ENCODE data around the gene RB1.

RB1 gene

DNA sequence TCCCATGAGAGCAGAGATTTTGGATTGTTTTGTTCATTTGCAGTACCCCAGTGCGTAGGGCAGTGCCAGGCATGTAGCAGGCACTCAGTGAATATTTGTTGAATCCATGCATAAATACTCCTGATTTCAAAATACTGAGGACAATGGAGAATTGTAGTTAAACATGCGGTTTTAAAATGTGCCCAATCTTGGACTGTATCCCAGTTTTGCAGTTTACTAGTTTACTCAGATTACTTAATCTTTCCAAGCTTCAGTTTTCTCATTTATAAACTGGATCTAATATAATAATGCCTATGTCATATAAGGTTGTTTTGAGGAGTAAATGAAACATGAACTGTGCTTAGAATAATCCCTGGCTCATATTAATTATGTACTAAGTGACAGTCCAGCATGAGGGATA, 190.3 kb downstream of the RB1 start:
- peak; percentile 19 for DNase-seq (ENCODE audit: low spot score)

DNA sequence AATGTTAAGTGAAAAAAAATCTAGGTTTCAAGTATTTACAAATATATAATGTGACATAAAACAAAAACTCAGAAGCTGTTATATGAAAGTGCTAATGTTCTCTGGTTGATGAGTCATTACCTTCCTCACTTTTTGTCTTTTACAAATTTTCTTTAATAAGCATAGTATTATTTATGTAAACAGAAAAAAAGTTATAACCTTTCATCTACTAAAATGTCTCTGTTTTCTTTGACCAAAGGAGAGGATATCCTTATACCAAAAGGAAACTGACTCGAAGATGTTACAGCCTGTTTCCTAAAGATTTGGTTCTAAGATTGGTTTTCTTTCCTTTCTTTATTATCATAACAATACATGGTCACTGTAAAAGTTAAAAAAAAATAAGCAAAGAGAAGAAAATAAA, 191.3 kb downstream of the RB1 start:
- DNase-seq (ENCODE audit: low spot score), result no peak

DNA sequence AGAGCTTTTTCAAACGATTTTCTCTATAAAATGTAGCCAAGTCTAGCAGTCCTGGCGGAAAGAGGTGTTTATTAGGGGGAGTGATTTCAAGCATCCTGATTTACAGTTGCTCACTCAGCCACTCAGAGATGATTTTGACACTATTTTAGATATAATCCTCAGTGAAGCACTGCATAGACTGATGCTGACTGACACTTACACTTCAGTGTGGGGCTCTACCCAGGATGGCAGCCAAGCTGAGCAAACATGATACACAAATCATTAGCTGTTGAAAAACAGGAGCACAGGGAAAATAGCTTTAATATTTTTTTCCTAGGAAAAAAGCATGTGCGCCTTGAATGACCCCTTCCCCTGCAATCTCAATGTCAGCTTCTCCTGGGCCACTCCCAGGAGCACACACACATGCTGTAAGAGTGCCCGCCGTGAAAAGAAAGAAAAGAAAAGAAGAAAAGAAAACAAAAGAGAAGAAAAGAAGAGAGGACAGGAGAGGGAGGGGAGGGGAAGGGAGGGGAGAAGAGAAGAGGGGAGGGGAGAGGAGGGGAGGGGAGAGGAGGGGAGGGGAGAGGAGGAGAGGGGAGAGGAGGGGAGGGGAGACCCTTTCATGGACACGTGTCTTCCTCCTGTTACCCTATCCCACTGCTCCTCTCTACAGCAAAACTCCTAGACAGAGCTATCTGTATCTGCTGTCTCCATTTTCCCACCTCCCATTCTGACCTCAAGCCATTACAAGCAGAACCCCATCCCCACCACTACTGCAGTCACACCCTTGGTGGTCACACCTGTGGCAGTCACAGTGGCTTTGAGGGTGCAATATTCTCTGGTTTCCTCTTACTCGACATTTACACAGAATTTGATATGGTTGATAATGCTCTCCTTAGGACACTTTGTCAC, 193.0 kb downstream of the RB1 start:
- DNase-seq (ENCODE audit: low spot score), result no peak

DNA sequence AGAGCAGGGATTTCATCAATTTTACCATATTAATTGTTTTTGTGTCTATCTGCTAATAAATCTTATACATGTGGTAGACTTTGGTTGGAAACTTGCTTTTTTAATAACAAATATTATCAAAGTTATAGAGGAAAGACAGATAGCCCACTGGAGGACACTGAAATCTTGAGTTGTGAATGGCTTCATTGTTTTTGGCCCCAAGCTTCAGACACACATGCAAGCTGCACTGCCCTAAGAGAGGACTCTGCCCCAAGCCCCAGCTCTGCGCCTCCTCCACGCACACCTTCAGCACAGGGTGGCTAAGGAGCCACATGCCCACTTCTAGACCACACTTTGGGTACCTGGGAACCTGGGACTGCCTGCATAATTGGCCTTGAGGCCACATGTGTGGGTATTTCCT, 194.1 kb downstream of the RB1 start:
- no peak for DNase-seq (ENCODE audit: low spot score)

DNA sequence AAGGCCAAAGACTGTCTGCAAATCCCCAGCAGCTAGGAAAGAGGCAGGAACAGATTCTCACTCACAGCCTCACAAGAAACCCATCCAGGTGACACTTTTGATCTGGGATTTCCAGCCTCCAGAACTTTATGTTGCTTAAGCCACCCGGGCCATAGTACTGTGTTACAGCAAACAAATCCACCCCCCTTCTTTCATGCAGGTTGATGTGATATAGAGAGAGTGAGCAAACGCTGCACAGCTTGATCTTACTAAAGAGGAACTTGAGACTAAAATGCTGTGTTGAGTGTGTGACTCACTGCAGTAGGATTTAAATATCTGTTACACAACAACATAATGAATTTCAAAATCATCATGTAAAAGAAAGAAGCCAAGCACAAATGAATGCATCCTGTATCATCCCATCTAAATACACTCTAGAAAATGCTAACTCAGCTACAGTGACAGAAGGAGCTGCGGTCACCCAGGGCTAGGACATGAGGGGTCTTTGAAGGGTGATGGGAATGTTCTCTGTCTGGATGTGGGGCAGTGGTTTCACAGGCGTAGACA, 197.2 kb downstream of the RB1 start:
- no peak for DNase-seq (ENCODE audit: low spot score)

DNA sequence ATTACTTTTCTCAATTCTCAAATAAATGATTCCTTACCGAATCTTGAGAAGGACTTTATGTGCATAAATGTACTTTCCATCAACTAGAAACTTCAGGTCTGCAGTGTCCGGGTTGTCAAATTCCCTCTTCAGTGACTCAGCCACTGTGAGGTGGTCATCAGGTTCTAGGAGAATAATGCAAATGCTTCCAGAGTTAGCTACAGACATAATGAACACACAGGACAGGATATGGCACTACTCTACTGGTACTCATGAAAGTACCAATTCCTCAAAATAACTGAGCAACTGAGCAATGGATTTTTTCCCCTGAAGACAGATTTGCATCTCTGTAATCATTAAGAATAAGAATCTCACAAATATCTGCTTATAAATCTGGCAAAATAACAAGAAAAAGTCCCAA, 198.2 kb downstream of the RB1 start:
- no peak for DNase-seq (ENCODE audit: low spot score)

DNA sequence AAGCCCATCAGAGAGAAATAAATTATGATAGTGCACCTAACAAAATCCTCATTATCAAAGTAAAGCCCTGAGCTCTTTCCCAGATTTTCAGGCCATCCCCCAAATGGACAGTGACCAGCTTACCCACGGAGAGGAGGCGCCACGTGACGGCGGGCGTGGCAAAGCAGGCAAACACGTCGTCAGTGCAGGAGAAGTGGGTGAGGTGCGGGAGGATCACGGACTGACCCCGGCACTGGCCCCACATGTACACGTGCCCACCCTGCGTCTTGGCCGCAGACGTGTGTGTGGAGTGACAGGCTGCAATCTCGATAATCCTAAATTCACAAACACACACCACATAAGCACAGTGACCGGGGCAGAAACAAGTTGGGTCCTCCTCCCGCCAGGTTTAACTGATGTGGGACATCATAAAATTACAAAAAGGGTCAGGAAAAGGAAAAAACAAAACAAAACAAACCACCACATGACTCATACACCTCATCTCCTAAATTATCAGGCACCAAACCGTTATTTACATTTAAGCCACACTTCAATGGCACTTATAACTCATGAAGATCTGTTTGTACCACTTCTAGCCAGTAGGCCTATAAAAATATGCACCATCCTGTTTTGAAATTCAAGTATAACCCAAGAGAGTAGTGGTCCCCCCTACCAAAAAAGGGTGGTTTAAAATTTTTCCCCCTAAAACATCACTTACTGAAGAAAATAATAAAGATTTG, 199.2 kb downstream of the RB1 start:
- DNase-seq (ENCODE audit: low spot score), result no peak

DNA sequence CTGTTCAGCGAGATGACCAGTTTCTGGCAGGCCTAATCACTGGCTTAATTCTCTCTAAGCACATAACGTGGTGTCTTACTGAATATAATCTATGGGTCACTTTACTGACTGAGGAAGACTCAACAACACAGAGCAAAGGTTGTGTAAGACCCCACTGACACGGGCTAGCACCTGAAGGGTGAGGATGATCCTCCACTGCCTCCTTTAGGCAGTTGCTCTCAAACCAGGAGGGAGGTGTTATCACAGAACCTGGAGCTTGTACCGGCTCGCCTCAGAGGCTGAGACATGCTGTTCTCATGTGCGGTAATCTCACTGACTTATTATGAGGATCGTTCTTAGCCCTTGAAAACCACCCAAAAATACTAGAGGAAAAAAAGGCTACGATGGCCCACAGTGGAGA, 201.1 kb downstream of the RB1 start:
- no peak for DNase-seq (ENCODE audit: low spot score)

DNA sequence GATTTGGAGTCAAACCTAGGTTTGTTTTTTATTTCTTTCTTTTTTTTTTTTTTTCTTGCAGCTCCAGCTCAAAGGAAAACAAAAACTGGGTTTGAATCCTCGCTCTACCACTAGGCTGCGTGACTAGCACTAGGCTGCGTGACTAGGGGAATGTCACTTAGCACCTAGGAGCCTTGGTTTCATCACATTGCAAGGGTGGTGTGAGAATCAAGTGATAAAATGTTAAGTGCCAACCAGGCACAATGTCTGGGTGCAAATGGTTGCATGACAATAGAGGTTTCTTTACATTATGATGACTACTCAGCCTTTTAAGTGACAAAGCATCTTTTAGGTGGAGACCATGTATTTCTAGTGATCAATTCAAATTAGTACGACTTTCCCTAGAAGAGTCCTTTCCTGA, 201.5 kb downstream of the RB1 start:
- DNase-seq (ENCODE audit: low spot score), result no peak

DNA sequence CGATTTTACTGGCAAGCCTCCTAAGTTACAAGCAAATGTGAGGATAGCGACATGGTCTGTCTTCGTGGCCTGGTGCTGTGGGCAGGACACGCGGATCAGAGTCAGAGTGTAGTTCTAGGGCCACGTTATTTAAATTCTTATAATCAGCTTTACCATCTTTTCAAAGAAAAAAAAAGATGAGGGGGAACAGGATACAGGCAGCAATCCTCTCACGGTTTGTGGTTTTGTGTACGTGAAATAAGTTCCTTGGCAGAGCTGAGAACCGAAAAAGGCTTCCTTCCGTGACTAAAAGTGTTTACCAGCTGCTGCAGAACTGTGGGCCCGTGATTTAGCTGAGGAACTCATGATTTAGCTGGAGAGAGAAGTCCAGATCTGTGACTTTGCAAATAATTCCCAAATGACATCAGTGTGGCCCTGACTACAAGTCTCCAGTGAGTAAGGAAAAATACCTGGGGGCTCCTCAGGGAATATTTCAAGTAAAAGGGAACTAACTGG, 202.1 kb downstream of the RB1 start:
- DNase-seq (ENCODE audit: low spot score), result no peak

DNA sequence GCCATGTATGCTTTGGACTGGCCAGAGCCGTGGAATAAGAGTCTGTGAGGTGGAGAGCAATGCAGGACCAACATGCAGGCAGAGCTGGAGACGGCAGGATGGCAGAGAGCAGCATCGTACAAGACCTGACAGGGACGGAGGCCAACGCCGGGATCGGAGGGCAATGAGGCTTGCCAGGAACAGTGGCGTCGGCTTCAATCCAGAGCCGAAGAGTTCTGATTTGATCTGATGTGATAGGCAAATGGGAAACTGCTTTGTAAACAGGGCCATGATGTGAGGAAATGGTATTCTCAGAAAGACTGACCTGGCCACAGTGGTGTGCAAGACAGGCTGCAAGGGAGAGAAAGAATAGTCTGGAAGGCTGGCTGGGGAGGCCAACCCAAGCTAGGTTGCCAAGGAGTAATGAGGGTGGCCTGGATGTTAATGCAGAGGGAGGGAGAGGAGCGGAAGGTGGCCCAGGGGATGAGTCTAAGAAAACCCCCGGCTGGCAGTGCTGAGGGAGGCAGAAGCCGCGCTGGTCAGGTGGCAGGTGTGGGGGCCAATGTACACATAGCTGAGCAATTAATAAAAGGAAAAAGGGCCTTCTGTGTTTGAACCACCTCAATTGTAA, 202.6 kb downstream of the RB1 start:
- no peak for DNase-seq (ENCODE audit: low spot score)

DNA sequence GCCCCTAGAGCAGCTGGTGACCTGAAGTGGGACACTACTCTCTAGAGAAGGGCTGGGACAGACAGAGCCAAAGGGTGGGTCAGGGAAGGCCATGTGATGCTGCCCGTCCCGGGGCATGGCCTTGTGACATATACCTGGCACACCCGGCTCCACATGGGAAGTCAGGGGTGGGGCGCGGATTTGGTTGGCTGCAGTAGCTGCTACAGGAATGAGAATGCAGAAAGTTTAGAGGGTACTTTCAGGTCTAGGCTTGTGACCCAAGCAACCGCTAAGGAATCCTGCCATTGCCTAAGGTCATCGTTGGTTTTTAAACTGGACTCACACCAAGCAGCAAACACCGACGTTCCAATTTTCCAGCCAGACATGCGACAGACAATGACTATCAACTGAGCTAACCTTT, 203.5 kb downstream of the RB1 start:
- no peak for DNase-seq (ENCODE audit: low spot score)

DNA sequence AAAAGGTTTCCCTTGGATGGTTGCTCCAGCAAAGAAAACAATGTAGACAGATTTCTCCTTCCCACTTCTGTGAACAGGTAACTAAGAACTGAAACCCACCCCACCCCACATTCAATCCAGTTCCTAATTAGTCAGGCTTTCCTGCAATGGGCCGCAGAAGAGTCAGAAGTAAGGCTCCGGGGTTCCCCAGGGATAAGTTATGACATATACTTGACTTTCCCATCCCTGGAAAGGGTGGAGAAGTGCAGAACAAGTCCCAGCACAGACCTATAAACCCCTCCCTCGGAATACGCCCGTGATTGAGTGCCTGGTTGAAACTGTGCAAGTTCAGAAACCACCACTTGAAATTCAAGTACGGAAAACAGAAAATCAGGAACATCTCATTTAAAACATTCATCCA, 204.5 kb downstream of the RB1 start:
- no peak for DNase-seq (ENCODE audit: low spot score)

DNA sequence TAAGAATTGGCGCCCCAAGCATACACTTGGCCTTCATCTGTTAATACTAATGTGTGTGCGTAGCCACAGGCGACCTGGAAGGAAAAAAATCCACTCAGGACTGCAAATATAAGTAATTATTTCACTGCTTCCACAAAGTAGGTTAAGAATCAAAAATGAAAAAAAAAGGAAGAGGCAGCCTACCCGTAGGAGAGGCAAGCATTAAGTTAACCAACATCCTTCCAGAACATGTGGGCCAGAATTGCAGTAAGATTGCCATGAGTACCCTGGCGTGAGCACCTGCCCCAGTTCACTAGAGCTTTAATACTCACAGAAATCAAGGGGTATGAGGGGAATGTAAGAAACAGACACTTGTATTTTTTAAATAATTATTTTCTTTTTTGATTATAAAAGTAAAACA, 207.1 kb downstream of the RB1 start:
- no peak for DNase-seq (ENCODE audit: low spot score)

DNA sequence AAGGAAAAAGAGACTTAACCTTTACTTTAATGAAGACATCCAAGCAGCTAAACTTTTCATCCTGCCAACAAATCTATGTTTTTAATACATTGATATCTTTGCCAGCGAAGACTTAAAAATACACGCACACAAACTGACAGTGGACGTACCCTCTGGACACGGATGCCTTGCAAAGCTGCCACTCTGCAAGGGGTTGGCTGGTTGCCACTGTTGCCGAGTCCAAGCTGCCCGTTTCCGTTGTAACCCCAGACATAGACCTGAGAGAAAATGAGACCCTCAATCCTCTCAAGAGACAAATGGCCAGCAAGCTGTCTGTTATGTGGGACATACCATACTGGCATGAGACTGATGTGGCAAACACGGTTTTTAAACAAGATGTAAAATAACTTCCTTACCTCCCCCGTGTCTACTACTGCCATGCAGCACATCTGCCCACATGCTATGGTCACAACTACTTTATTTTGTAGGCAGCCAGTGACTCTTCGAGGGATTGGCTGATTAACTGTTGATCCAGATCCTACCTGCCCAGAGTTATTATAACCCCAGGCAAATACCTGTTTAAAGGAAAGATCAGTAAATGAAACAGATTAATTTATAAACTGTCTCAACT, 208.2 kb downstream of the RB1 start:
- DNase-seq (ENCODE audit: low spot score), result no peak

DNA sequence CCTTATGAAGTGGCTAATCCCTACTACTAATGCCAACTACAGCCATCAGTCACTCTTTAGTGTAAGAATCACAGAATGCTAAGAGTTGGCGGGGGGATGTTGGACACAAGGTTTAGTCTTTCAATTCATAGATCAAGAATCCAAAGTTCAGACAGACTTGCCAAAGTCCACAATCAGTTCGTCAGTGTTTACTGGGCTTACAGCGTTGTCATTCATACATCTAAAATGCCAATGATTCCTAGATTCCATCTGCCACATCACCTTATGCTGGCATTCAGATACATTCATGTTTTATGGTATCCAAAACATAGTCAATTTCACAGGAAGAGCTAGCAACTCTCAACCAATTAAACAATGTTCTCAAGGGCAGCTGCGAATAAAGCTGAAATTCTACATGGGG, 211.2 kb downstream of the RB1 start:
- no peak for DNase-seq (ENCODE audit: low spot score)

DNA sequence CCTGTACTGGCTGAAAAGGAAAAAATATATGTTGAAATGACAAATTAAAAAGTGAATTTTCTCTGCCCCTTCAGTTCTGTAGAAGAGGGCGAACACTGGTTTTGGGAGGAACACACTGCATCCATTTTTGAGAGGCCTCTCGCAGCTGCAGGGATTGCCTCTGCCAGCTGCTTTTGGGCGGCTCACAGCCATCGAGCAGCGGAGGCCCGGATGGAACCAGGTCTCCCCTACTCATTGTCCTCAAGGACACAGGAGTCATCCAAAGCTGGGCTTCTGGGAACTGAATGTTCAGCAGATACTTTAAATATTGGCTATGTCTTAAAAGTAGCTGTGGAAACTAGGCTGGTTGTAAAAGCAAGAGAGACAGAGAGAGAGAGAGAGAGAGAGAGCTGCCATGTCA, 212.2 kb downstream of the RB1 start:
- no peak for DNase-seq (ENCODE audit: low spot score)

DNA sequence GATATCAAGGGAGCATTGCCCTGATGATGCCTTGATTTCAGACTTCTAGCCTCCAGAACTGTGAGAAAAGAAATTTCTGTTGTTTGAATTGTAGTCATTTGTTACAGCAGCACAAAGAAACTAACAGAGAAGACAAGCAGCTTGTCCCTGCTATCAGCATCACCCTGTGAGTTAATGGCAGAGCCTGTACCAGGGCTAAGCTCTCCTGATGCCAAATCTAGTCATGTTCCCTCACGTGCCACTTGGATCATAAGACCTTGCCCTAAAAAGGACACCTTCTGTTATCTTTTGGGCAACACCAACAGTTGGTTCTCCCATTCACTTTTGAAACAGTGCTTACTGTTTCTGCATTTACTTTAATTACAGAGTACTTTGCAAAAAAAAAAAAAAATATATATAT, 214.5 kb downstream of the RB1 start:
- DNase-seq (ENCODE audit: low spot score), result no peak

DNA sequence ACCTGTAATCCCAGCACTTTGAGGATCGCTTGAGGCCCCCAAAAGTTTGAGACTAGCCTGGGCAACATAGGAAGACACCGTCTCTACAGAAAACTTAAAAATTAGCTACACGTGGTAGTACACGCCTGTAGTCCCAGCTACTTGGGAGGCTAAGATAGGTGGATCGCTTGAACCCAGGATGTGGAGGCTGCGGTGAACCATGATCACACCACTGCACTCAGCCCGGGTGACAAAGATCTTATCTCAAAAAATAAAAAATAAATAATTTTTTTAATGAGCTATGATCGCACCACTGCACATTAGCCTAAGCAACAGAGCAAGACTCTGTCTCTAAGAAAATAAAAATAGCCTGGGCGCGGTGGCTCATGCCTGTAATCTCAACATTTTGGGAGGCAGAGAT, 222.7 kb downstream of the RB1 start:
- DNase-seq (ENCODE audit: low spot score), result no peak

DNA sequence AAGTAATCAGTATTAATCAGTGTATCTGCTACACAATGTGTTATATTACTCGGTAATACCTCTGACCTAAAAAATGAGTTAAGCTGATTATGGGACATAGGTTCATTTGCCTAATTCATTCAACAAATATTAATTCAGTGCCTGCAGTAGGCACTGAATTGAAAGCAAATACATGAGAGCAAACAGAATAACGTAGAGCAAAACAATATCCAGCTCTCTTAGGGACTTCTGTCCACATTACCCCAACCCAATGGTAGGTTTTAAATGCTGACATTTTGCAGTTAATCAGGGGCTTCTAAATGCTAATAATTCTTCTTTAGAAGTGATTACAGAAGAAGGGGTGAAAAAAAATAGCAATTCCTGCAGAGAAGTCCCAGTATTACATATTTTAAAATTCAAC, 224.4 kb downstream of the RB1 start:
- no peak for DNase-seq (ENCODE audit: low spot score)

DNA sequence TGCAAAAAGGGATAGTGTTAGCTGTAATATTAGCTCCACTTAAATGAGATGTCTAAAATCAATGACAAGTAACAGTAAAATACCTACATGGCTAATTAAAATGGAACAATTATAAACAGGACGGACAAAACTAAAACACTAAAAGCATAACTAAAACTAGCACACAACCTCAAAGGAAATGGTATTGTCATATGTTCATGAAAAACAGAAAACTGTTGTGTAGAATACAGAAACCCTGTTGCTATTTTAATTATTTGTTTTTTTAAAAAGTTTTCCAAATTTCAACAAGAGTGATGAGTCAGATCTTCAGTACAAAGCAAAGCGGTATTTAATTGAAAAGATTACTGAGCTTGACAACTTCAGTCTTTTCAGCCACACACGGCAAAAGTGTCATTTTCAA, 225.2 kb downstream of the RB1 start:
- no peak for DNase-seq (ENCODE audit: low spot score)

DNA sequence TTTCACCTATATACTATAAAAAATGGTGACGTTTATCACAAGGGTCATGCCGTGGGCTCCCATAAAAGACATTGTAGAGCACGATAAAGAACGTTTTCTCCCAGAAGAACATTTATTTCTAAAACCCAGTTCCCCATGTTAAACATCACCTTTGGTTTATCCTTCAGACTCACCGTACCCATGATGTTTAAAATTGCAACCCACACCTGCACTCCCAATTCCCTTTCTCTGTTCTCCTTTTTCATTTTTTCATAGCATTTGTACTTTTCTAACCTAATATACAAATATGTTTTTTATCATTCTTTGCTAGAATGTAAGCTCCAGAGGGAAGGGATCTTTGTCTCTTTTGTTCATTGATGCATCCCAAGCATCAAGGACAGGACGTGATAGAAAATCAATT, 227.3 kb downstream of the RB1 start:
- DNase-seq (ENCODE audit: low spot score), result no peak
